ENCODE data around the gene CPS1.

CPS1 gene

DNA sequence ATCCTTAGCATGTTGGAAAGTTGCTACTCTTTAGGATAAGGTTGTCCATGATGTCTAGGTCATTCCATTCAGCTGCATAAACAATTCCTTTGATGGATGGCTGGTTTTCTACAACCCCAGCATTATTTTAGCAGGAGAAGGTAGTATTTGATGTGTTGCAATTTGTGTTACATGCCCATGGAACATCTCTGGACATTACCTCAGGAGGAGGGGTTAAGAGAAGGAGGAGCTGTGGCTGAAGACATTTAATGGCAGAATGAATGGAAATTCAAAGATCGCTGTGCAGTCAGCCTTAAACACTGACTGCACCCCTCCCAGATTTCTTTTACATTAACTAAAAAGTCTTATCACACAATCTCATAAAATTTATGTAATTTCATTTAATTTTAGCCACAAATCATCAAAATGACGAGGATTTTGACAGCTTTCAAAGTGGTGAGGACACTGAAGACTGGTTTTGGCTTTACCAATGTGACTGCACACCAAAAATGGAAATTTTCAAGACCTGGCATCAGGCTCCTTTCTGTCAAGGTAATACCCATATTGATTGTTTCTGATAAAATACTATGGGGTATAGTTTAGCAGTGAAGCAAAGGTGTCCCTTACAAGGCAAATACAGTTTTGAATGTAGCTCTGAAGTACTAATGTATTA is at the start of gene CPS1:
Gene CPS1 (plus strand): TSS at position 271 of the 652 bp plus-strand sequence. CDS start 135 bp downstream, at position 406.
- H3K4me3 ChIP-seq (ENCODE audit: low read depth, low read length): no peak within 1 kb of the TSS
- ChIA-PET POLR2A (no interaction called here), CTCF (interaction anchor here (0.6 to 1.1 kb wide), 2 partner anchors 21 to 54 kb away, joined by 3 read pairs; no protein-coding TSS in a partner anchor)
- TF ChIP-seq, protein P1, sequence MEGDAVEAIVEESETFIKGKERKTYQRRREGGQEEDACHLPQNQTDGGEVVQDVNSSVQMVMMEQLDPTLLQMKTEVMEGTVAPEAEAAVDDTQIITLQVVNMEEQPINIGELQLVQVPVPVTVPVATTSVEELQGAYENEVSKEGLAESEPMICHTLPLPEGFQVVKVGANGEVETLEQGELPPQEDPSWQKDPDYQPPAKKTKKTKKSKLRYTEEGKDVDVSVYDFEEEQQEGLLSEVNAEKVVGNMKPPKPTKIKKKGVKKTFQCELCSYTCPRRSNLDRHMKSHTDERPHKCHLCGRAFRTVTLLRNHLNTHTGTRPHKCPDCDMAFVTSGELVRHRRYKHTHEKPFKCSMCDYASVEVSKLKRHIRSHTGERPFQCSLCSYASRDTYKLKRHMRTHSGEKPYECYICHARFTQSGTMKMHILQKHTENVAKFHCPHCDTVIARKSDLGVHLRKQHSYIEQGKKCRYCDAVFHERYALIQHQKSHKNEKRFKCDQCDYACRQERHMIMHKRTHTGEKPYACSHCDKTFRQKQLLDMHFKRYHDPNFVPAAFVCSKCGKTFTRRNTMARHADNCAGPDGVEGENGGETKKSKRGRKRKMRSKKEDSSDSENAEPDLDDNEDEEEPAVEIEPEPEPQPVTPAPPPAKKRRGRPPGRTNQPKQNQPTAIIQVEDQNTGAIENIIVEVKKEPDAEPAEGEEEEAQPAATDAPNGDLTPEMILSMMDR (IDR thresholded peaks at IDR 0.05; ENCODE audit: insufficient read depth, low read length, missing control alignments): no peak
- no peak for DNase-seq (ENCODE audit: low read depth, low spot score)

DNA sequence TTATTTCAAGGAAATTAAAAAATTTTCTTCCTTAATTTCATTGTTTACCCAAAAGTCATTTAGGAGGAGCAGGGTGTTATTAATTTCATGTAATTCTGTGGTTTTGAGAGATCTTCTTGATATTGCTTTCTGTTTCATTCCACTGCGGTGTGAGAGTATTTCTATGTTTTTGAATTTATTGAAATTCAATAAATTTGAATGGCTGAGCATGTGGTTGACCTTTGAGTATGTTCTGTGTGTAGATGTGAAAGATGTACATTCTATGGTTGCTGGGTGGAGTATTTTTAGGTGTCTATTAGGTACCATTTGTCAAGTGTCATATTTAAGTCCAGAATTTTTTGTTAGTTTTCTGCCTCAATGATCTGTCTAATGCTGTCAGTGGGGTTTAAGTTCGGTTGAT is 40.5 kb upstream of the CPS1 start:
- POLR2A ChIA-PET: no interaction called here
- TF ChIP-seq, protein P1 (IDR thresholded peaks at IDR 0.05; ENCODE audit: insufficient read depth, low read length, missing control alignments): no peak
- CTCF ChIA-PET: interaction anchor here (5.1 kb wide), 1 partner anchor 12 kb away, joined by 32 read pairs; no protein-coding TSS in a partner anchor
- no peak for DNase-seq (ENCODE audit: low read depth, low spot score)
- H3K4me3 ChIP-seq (ENCODE audit: low read depth, low read length): no peak overlapping the region

DNA sequence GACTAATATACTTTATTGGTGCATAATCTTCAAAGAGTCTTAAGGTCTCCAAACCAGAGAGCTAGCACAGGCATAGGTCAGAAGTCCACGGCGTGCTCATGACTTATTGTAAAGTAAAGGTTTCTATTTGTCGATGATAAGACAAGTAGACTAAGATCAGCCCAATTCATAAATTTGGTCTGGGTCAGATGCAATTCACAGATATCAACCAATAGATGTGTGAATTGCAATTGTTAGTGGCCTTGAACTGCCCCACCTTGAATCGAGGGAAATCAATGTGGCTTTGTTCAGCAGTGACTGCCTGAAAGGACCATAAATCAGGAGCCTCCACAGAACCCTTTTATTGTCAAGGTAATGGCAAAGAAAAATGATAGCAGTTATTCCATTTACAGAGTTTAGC is 39.1 kb upstream of the CPS1 start:
- ChIA-PET CTCF (interaction anchor here (0.8 kb wide), 1 partner anchor 13 kb away, joined by 3 read pairs; no protein-coding TSS in a partner anchor), POLR2A (no interaction called here)
- no peak overlapping the region for H3K4me3 ChIP-seq (ENCODE audit: low read depth, low read length)
- TF ChIP-seq, protein P1 (IDR thresholded peaks at IDR 0.05; ENCODE audit: insufficient read depth, low read length, missing control alignments): no peak
- DNase-seq (ENCODE audit: low read depth, low spot score): no peak

DNA sequence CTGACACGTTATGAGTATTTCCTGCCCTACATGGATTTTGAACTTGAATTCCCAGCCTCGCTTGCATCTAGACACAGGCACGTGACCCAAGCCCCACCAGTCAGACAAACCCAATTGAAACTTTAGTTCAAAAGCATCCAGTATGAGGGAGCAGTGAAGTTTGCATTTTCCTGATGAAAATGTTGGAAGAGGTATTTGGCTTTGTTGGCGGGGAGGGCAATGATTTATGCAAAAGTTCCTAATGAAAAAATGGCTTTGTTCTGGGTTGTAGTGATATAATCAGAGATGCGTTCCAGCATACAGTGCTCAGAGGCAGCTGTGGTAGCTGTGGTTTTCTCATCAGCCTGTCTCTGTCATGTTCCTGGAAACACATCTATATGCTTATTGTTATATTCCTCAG is 36.8 kb upstream of the CPS1 start:
- ChIA-PET POLR2A (no interaction called here), CTCF (interaction anchor here (1.7 kb wide), 1 partner anchor 16 kb away, joined by 5 read pairs; no protein-coding TSS in a partner anchor)
- no peak for DNase-seq (ENCODE audit: low read depth, low spot score)
- H3K4me3 ChIP-seq (ENCODE audit: low read depth, low read length): no peak overlapping the region
- TF ChIP-seq, protein P1 (IDR thresholded peaks at IDR 0.05; ENCODE audit: insufficient read depth, low read length, missing control alignments): no peak

DNA sequence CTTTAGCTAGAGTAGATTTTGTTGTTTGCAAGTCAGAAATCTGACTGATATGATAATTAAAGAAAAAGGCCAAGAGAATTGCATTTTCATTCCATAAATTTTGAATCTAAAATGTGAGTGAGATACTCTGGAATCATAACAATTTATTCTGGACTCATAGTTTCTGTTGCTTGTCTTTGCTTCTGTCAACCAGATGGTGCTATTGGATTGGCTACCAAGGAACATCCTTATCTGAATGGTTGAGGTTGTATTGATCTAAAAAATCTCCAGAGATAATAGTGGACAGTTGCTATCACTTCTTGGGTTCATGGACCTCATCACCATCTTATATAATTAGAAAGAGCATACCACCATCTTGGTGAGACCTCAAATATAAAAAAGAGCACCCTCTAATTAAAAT is 34.0 kb upstream of the CPS1 start:
- CTCF ChIA-PET: interaction anchor here (1.6 kb wide), 1 partner anchor 19 kb away, joined by 6 read pairs; no protein-coding TSS in a partner anchor

DNA sequence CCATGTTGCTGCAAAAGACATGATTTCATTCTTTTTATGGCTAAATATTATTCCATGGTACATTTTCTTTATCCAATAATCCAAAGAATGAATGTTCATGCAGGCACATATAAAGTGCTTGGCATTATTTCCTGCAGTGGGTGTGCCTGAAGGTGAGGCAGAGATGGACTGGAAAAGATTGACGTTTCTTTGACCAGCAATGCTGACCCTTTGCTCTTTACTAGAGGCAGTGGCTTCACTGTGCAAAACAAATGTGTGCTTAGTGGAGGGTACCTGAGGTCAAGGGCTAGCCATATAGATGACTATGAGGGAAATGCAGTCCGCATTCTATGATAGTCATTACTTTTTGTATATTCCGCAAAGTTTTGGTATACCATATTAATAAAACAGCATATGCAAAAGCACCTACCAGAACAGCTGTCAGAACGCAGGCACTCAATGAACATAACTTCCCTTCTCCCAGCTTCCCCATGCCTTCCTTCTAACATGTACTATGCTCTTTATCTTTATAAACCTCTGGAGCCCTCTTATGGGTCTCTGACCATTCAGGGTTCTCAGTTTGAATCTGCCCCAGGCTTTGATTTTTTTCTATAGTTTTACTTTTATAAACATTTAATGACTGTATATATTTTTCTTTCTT is 32.6 kb upstream of the CPS1 start:
- CTCF ChIA-PET: interaction anchor here (1.4 kb wide), 1 partner anchor 21 kb away, joined by 4 read pairs; no protein-coding TSS in a partner anchor
- DNase-seq (ENCODE audit: low read depth, low spot score): no peak
- TF ChIP-seq, protein P1 (IDR thresholded peaks at IDR 0.05; ENCODE audit: insufficient read depth, low read length, missing control alignments): no peak
- POLR2A ChIA-PET: no interaction called here
- no peak overlapping the region for H3K4me3 ChIP-seq (ENCODE audit: low read depth, low read length)

More for the DNA sequence above, 34.0 kb upstream of the CPS1 start:
- no peak for DNase-seq (ENCODE audit: low read depth, low spot score)
- POLR2A ChIA-PET: no interaction called here
- H3K4me3 ChIP-seq (ENCODE audit: low read depth, low read length): no peak overlapping the region
- TF ChIP-seq, protein P1 (IDR thresholded peaks at IDR 0.05; ENCODE audit: insufficient read depth, low read length, missing control alignments): no peak
